Panc1 (cell line): ENCODE measurements around the gene WDR48. TPM values are rescaled to one million over a fixed set of nuclear protein-coding genes. Genes with fewer than 3 reads are reported as not detected.
A peak's percentile ranks its signal among the peaks of the same experiment; 100 is the strongest.

Experiments
- ATAC-seq: fragments of 200-7000 bp; cut with Tn5 transposase; 2 replicates; pipeline ENCODE4 v1.9.1; 2020; ENCODE audit warnings: mild to moderate bottlenecking, moderate library complexity
- BruUV-seq: library from RNA; stranded (reverse); fragments of 400-500 nt; replicated peaks from 2 replicates; lab custom pipeline; 2021; lab: Mats Ljungman, UMichigan
- CTCF ChIA-PET: fragments of 300-600 bp; sonication (Branson Sonifier 250); formaldehyde crosslinking; loops from one replicate; lab custom pipeline; 2022; ENCODE audit warnings: antibody characterized with exemption; lab: Charles Lee
- POLR2A ChIA-PET: fragments of 300-600 bp; sonication (Branson Sonifier 250); formaldehyde crosslinking; loops from one replicate; lab custom pipeline; 2022; ENCODE audit warnings: antibody characterized with exemption; lab: Charles Lee
- DNase-seq: peaks from one replicate; pipeline ENCODE4 v3.0.0-alpha.2; 2010; ENCODE audit warnings: low read depth, low spot score
- H3K27ac ChIP-seq: 2 replicates; pipeline ENCODE4 v1.5.1; 2011; ENCODE audit warnings: mild to moderate bottlenecking, low read length, inconsistent platforms
- H3K27me3 ChIP-seq: fragments of 200-500 bp; sonication (Bioruptor generic); 2 replicates; pipeline ENCODE4 v1.6.0; 2014; ENCODE audit warnings: low read length, inconsistent platforms; ENCODE audit not compliant: control insufficient read depth, insufficient read depth
- H3K36me3 ChIP-seq: fragments of 200-500 bp; sonication (Bioruptor generic); 2 replicates; pipeline ENCODE4 v1.5.1; 2014; ENCODE audit warnings: inconsistent platforms, mild to moderate bottlenecking, low read length, moderate library complexity; ENCODE audit not compliant: control insufficient read depth, insufficient read depth
- H3K4me1 ChIP-seq: 2 replicates; pipeline ENCODE4 v1.5.1; 2011; ENCODE audit warnings: inconsistent platforms, mild to moderate bottlenecking, low read length, moderate library complexity; ENCODE audit not compliant: control insufficient read depth, insufficient read depth
- H3K4me3 ChIP-seq, 2 experiments: 2 replicates each; pipeline ENCODE4 v1.5.1; 2011 to 2012; ENCODE audit warnings: low read depth in 2 of 2, low read length in 2 of 2, mild to moderate bottlenecking in 2 of 2, inconsistent platforms in 1 of 2, moderate library complexity in 1 of 2
- H3K9me3 ChIP-seq: fragments of 200-500 bp; sonication (Bioruptor generic); 2 replicates; pipeline ENCODE4 v1.5.1; 2014; ENCODE audit warnings: low read depth, mild to moderate bottlenecking, inconsistent platforms, low read length, moderate library complexity; ENCODE audit not compliant: control insufficient read depth, insufficient read depth
- POLR2AphosphoS5 ChIP-seq: IDR thresholded peaks from 2 replicates; pipeline ENCODE4 v1.6.1; 2012; ENCODE audit warnings: mild to moderate bottlenecking, low read depth, low read length, moderate library complexity
- SIN3A ChIP-seq: IDR thresholded peaks from 2 replicates; pipeline ENCODE4 v1.6.1; 2012; ENCODE audit warnings: low read depth, mild to moderate bottlenecking, low read length, moderate library complexity, borderline replicate concordance; ENCODE audit not compliant: insufficient read depth
- TCF7L2 ChIP-seq: IDR thresholded peaks from 2 replicates; pipeline ENCODE4 v1.6.1; 2011; ENCODE audit warnings: mild to moderate bottlenecking, low read depth, low read length, inconsistent platforms
- in situ Hi-C: cut with HindIII; loops from 2 replicates; pipeline ENCODE4 v1.10.0; 2016; ENCODE audit warnings: low sequenced_read_pairs, low pct_unique_long_range_greater_than_20kb
- intact Hi-C: fragments of 100-400 bp; cut with micrococcal nuclease; formaldehyde crosslinking; loops from one replicate; pipeline ENCODE4 v1.10.0; 2022; ENCODE audit not compliant: unreplicated experiment
- total RNA-seq: library from RNA; stranded (reverse); gene quantifications from one replicate; pipeline ENCODE4 v1.2.1, GENCODE V29; 2021; ENCODE audit not compliant: unreplicated experiment
- TF ChIP-seq, protein P1 (sequence below): fragments of 450-650 bp; IDR thresholded peaks from 2 replicates; pipeline ENCODE4 v1.5.1; 2017; ENCODE audit warnings: mild to moderate bottlenecking
- TF ChIP-seq, protein P2 (sequence below), 2 experiments: IDR thresholded peaks; 2 replicates each; pipeline ENCODE4 v1.6.1; 2011 to 2012; ENCODE audit warnings: low read depth in 2 of 2, control low read depth in 1 of 2, low read length in 1 of 2, mild to moderate bottlenecking in 1 of 2, moderate library complexity in 1 of 2; ENCODE audit not compliant: insufficient read depth in 1 of 2

WDR48 gene
- total RNA-seq, 1 experiment from 2014 or later, result 15.7 TPM

DNA sequence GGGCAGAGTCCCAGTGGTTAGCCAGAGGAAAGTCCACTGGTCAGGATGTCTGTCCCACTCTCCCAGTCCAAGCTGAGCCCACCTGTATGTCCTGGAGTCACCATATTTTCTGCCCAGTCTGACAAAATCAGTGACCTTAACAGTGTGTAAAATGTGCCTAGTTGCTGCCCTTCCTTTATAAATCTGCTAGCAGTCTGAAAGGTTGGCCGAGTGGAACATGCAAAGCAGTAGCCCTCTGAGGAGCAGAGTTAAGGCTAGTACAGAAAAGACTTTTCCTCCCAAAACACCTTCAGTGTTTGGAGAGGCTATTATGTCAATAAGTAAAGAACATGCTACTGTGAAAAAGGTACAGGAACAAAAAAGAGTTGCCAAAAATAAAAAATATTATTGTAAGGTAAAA is 71.0 kb downstream of the WDR48 start:
- POLR2A ChIA-PET, result no interaction called here
- Histone ChIP-seq H3K9me3 (no peaks in the 10 kb centered on the region), H3K4me3 (no peak overlapping the region), H3K4me1 (peaks cover 10% of the 10 kb centered on the region; the same call in 1 of the 2 replicates), H3K27me3 (no peaks in the 10 kb centered on the region), H3K27ac (no peak overlapping the region), H3K36me3 (no peaks in the 10 kb centered on the region)
- CTCF ChIA-PET, result no interaction called here
- in situ Hi-C loops (no loop called here), intact Hi-C loops (no loop called here)
- no peak for TF ChIP-seq POLR2AphosphoS5
- no peak for TF ChIP-seq SIN3A
- no peak for TF ChIP-seq TCF7L2
- TF ChIP-seq, protein P1, sequence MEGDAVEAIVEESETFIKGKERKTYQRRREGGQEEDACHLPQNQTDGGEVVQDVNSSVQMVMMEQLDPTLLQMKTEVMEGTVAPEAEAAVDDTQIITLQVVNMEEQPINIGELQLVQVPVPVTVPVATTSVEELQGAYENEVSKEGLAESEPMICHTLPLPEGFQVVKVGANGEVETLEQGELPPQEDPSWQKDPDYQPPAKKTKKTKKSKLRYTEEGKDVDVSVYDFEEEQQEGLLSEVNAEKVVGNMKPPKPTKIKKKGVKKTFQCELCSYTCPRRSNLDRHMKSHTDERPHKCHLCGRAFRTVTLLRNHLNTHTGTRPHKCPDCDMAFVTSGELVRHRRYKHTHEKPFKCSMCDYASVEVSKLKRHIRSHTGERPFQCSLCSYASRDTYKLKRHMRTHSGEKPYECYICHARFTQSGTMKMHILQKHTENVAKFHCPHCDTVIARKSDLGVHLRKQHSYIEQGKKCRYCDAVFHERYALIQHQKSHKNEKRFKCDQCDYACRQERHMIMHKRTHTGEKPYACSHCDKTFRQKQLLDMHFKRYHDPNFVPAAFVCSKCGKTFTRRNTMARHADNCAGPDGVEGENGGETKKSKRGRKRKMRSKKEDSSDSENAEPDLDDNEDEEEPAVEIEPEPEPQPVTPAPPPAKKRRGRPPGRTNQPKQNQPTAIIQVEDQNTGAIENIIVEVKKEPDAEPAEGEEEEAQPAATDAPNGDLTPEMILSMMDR, result no peak
- TF ChIP-seq, protein P2, sequence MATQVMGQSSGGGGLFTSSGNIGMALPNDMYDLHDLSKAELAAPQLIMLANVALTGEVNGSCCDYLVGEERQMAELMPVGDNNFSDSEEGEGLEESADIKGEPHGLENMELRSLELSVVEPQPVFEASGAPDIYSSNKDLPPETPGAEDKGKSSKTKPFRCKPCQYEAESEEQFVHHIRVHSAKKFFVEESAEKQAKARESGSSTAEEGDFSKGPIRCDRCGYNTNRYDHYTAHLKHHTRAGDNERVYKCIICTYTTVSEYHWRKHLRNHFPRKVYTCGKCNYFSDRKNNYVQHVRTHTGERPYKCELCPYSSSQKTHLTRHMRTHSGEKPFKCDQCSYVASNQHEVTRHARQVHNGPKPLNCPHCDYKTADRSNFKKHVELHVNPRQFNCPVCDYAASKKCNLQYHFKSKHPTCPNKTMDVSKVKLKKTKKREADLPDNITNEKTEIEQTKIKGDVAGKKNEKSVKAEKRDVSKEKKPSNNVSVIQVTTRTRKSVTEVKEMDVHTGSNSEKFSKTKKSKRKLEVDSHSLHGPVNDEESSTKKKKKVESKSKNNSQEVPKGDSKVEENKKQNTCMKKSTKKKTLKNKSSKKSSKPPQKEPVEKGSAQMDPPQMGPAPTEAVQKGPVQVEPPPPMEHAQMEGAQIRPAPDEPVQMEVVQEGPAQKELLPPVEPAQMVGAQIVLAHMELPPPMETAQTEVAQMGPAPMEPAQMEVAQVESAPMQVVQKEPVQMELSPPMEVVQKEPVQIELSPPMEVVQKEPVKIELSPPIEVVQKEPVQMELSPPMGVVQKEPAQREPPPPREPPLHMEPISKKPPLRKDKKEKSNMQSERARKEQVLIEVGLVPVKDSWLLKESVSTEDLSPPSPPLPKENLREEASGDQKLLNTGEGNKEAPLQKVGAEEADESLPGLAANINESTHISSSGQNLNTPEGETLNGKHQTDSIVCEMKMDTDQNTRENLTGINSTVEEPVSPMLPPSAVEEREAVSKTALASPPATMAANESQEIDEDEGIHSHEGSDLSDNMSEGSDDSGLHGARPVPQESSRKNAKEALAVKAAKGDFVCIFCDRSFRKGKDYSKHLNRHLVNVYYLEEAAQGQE (IDR thresholded peaks at IDR 0.05; ENCODE audit: insufficient read depth in 1 of 2, low read depth in 2 of 2, low read length in 1 of 2), result no peak
- no TSS peak for BruUV-seq
- ATAC-seq, result no peak
- no peak for DNase-seq

DNA sequence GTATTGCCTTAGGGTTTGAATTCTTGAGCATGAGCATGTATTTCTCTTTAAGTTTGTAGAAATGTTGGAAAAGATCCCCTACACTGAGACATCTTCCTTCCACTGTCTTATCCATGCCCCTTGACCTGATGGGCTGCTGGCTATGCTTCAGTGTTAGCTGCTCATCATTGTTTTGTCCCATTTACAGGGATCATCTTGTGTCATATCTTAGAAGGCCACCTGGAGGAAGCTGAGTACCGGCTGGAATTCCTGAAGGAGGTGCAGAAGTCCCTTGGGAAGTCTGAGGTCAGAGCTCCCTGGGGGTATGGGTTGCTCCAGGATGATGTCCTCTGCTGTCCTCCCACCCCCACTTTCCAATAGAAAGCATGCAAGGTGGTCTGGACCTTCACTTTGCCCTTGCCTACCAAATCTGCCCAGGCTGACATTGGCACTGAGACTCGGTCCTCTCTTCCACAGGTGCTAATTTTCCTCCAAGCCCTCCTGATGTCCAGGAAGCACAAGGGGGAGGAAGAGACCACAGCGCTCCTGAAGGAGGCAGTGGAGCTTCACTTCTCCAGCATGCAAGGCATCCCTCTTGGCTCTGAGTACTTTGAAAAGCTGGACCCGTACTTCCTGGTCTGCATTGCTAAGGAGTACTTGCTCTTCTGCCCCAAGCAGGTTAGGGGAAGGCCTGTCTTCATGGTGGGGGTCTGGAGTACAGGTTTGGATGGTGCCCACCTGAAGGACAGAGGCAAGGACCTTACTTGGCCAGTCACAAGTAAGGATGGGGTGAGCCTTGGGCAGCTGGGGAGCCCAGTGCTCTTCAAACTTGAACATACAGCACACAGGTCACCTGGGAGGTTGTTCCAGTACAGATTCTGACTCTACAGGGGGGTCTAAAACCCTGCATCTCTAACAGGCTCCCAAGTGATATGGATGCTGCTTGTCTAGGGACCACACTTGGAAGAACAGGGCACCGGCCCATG is 73.3 kb downstream of the WDR48 start:
- DNase-seq (no peak), ATAC-seq (peak; percentile 60)
- Histone ChIP-seq H3K27me3 (no peaks in the 10 kb centered on the region), H3K9me3 (no peaks in the 10 kb centered on the region), H3K4me1 (peaks cover 10% of the 10 kb centered on the region; the same call in 1 of the 2 replicates), H3K36me3 (no peaks in the 10 kb centered on the region), H3K4me3 (no peak overlapping the region), H3K27ac (no peak overlapping the region)
- POLR2A ChIA-PET, result interaction anchor here (0.6 to 1.0 kb wide), 2 partner anchors 17 to 1333 kb away, joined by 3 to 4 read pairs; no protein-coding TSS in a partner anchor
- intact Hi-C loops (loop anchor here (5.0 kb wide), 1 partner anchor 162 kb away; no protein-coding TSS in a partner anchor), in situ Hi-C loops (no loop called here)
- BruUV-seq, result no TSS peak
- TF ChIP-seq, protein P1, result peak; percentile 29; the same call in 1 of the 2 replicates
- TF ChIP-seq, protein P2 (IDR thresholded peaks at IDR 0.05; ENCODE audit: insufficient read depth in 1 of 2, low read depth in 2 of 2, low read length in 1 of 2), result no peak
- no peak for TF ChIP-seq TCF7L2
- CTCF ChIA-PET, result no interaction called here
